Activated CD8-positive, alpha-beta memory T cell treated with anti-CD3 and anti-CD28 coated beads for 36 hours (primary cell): Measurements from ENCODE around the gene ERBB4. TPM values are rescaled to one million over a fixed set of nuclear protein-coding genes. Genes with fewer than 3 reads are reported as not detected.

Experiments
- CTCF ChIA-PET: fragments of 350-600 bp; sonication (Branson Sonifier 250); formaldehyde crosslinking; loops from one replicate; lab custom pipeline; 2021; ENCODE audit warnings: antibody characterized with exemption; lab: Charles Lee
- POLR2A ChIA-PET: fragments of 350-600 bp; sonication (Branson Sonifier 250); formaldehyde crosslinking; loops from one replicate; lab custom pipeline; 2021; ENCODE audit warnings: antibody characterized with exemption; lab: Charles Lee
- total RNA-seq, 2 experiments: library from RNA; stranded (reverse); gene quantifications; one replicate each; pipeline ENCODE4 v1.2.3, GENCODE V29; 2021

Gene ERBB4
- total RNA-seq, 2 experiments from 2014 or later: not detected

- CTCF ChIA-PET: no interaction called here
- POLR2A ChIA-PET: no interaction called here
Measured at GRCh38 chr2:211439011-211439410, 1099.6 kb downstream of the ERBB4 start.

GRCh38 chr2:211437396-211437795, 1101.2 kb downstream of the ERBB4 start:
- POLR2A ChIA-PET: no interaction called here
- CTCF ChIA-PET: no interaction called here

- POLR2A ChIA-PET: no interaction called here
Measured at GRCh38 chr2:211436182-211436581, 1102.4 kb downstream of the ERBB4 start.

DNA sequence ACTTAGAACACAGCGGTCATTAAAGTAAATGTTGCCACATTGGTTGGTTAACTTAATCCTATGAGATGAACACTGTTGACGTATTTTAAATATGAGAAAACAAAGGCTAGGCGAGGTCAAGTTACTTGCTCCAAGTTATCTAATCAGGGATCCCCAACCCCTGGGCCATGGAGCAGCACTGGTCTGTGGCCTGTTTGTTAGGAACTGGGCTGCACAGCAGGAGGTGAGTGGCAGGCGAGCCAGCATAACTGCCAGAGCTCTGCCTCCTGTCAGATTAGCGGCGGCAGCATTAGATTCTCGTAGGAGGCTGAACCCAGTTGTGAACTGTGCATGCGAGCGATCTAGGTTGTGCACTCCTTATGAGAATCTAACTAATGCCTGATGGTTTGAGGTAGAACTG, 1103.3 kb downstream of the ERBB4 start:
- ChIA-PET CTCF (no interaction called here), POLR2A (no interaction called here)

More at GRCh38 chr2:211436182-211436581, 1102.4 kb downstream of the ERBB4 start:
- CTCF ChIA-PET: no interaction called here

DNA sequence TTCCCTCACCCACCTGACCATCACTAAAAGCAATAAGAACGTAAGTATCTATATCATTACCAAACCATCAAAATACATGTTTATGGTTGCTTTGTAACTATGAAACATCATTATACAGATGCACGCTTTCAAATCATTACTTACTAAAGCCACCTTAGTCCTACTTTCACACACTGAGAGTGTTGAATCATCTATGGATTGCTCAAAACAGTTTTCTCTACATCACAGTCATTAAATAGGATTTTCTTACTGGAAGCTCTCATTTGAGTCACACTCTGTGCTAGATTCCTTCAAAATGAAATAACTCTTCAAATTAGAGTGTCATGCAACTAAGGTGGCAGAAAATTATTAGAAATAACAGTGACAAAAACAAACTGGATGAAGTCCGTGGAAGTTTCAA, 1103.8 kb downstream of the ERBB4 start:
- CTCF ChIA-PET: no interaction called here
- POLR2A ChIA-PET: no interaction called here

- ChIA-PET CTCF (interaction anchor here (1.2 kb wide), 1 partner anchor 26 kb away, joined by 3 read pairs; no protein-coding TSS in a partner anchor), POLR2A (no interaction called here)
Measured at GRCh38 chr2:211429256-211429920, 1109.2 kb downstream of the ERBB4 start.

DNA sequence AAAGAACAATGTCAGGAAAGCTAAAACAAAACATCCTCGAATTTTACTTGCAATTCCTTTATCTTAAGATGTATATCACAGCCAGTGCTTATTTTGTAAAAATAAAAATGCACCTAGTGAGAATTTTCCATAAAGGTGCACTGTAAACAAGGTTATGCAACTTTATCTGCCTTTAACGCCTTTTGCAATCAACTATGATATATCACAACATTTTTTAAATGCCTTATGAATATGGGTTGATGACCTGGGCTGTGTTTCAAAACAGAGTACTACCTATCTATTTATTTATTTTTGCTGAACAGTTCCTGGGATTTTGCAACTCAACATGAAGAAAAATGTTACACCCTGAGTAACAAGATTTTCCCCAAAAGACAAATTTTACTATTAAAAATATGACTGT, 1112.4 kb downstream of the ERBB4 start:
- CTCF ChIA-PET: no interaction called here
- POLR2A ChIA-PET: no interaction called here

DNA sequence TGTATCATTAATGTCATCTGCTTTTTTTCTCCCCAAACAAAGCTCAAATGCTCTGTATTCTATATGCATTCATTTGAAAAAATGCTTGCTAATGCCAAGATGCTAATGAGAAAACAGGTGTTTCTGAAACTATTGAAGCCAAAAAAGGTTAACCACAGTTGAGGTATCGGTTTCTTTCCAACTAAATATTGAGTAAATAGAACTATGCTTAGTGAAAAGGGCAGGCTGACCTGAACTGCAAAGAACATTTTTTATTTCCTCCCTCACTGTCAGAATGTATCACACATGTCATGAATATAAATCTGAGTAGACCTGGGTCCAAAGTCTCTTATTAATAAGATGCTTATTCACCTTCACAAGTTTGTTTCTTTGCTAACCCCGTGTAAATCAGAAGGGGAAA, 1115.6 kb downstream of the ERBB4 start:
- CTCF ChIA-PET: no interaction called here
- POLR2A ChIA-PET: no interaction called here

DNA sequence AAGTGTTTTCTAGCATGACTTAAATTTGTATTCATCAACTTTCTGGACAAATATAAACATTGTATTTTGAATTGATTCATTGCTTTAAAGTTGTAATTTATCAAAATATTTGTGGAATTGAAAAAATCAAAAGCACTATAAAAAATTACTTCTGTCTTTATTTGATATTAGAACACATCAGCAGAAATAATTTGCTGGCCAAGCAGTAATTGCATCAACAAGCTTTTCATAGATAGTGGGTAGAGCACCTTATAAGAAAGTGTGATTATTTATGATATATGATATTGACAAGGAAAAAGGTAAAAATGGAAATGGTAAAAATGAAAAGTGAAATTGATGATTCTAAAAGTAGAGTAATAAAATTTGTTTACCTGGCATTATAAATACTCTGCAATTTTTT, 1121.1 kb downstream of the ERBB4 start:
- CTCF ChIA-PET: no interaction called here
- POLR2A ChIA-PET: no interaction called here

GRCh38 chr2:211416373-211416772, 1122.2 kb downstream of the ERBB4 start:
- POLR2A ChIA-PET: no interaction called here
- CTCF ChIA-PET: no interaction called here

GRCh38 chr2:211413746-211414145, 1124.9 kb downstream of the ERBB4 start:
- ChIA-PET POLR2A (no interaction called here), CTCF (no interaction called here)

DNA sequence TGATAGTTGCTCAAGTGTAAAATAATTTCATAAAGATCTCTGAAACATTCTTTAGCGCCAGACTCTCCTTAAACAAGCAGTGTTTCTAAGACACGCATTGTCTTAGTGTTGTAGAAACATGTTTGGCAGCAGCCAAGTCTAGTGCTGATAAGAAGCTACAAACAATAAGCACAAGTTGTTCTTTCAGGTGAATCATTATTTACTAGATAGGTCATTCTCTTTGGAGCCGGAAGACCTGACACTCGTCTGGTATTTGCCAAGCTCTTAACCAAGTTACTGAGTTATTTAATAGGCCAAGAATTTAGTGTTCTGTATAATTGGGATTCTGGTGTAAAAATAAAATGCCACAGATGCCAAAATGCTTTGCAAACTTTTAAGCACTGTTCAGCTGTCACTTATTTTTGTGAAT, 1130.1 kb downstream of the ERBB4 start:
- CTCF ChIA-PET: no interaction called here
- POLR2A ChIA-PET: no interaction called here

GRCh38 chr2:211407076-211407475, 1131.5 kb downstream of the ERBB4 start:
- POLR2A ChIA-PET: no interaction called here
- CTCF ChIA-PET: no interaction called here

GRCh38 chr2:211405036-211405435, 1133.6 kb downstream of the ERBB4 start:
- ChIA-PET POLR2A (no interaction called here), CTCF (no interaction called here)

GRCh38 chr2:211404098-211404497, 1134.5 kb downstream of the ERBB4 start:
- ChIA-PET CTCF (no interaction called here), POLR2A (no interaction called here)

GRCh38 chr2:211401328-211401727, 1137.3 kb downstream of the ERBB4 start:
- ChIA-PET POLR2A (no interaction called here), CTCF (no interaction called here)

- ChIA-PET CTCF (no interaction called here), POLR2A (no interaction called here)
Measured at GRCh38 chr2:211397764-211398163, 1140.8 kb downstream of the ERBB4 start.

DNA sequence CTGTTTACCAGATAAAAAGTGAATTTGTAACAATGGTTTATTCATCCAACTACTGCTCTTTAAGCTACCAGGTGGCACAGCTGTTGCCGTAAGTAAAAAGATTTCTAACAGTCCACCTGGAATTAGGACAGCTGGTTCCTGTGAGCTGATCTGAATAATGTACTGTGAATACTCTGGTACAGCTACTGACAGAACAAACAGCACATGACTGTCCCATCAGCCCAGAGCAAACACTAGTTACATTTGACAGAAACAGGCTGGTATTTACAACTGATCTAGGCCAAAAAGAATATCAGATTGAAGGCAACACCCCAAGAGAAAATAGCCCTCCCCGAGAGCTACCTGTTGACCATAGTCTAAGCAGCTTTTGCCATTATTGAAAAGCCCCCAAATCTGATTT, 1141.8 kb downstream of the ERBB4 start:
- CTCF ChIA-PET: no interaction called here

DNA sequence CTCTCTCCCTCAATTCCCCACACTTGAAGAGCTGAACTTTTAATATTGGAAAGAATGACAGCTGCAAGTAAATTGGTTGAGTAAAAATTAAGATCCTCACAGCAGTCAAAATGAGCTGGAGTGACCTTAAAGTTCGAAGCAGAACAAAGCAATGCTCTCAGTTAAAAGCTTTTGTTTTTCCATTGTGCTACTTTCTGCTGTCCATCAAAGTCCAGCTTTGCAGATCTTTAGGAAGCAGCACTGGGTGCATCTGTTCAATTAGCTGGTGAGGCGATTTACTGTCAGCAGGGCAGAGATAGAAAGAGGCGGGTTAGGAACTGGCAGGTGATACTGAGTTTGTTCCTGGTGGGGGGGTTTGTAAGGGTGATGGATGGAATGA, 1147.4 kb downstream of the ERBB4 start:
- POLR2A ChIA-PET: no interaction called here
- CTCF ChIA-PET: no interaction called here

More for the DNA sequence above, 1141.8 kb downstream of the ERBB4 start:
- POLR2A ChIA-PET: no interaction called here

DNA sequence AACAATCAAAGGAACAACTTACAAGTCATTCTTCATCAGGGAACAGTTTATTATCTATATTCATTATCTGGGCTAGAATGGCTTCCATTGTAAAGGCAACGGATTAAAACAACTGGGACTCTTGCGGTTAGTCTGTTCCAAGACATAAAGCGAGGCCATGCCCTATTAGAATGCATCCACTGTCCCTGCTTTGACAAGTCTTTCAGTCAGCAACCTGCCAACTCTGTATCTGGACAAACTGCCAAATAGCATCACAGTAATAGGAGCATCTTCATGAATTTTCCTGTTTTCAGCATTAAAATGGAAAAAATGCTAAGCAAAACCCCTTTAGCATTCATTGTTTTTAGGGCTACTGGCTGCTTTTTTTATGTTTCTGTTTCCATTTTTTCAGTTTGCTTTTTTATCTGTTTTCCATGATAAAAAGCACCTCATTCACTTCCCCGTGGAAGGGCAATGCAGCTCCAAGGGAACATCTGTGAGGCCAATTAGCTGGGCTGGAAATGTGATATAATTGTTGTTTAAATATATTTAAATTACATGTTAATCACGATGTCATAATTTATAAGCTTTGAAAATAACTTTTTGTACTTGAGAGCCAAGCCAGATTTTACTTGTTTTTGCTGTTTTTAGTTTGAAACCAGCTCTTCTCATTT, 1147.9 kb downstream of the ERBB4 start:
- POLR2A ChIA-PET: no interaction called here

DNA sequence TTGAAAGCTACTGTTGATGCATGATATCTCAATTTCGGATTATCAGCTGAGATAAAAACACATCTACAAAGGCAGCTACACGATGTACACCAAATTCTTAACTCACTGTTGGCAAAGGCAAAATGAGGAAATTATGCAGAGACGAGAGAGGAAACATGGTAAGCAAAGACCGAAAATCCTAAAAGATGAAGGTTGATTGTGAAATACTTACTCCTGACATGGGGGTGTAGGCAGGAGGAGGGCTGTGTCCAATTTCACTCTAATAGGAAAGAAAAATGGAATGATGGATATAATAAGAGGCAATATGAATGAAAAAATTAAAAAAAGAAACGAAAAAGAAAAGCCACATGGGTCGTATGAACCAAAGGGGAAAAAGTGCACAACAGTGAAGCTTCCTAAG, 1150.9 kb downstream of the ERBB4 start:
- ChIA-PET POLR2A (no interaction called here), CTCF (no interaction called here)

More for the DNA sequence above, 1147.9 kb downstream of the ERBB4 start:
- CTCF ChIA-PET: no interaction called here
